Measurements from ENCODE around the gene SLC25A23.

Gene SLC25A23

DNA sequence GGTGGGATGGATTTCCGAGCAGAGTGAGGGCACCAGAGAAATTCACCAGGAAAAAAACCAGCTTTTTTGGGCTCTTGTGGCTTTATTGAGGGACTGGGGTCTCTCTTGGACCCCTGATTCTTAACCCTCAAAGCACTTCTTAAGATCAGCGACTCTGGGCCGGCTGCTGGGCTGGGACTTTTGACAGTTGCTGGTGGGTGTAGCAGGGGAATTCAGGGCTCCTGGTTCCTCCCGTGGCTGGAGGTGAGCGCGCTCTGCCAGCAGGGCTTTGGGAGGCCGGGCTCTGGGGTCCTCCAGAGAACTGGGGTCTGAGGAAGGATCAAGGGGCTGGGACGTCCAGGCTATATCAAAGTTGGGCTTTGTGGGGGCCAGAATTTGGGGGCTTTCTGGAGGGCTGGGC is 7.8 kb upstream of the SLC25A23 start:
- Histone ChIP-seq H3K79me2 (ENCODE audit: insufficient read depth, low read length) (no peaks in the 10 kb centered on the region), H3K9me3 (ENCODE audit: insufficient read depth, low read depth, low read length) (no peaks in the 10 kb centered on the region), H3K4me1 (ENCODE audit: insufficient read depth, low read length, poor library complexity, severe bottlenecking) (no peaks in the 10 kb centered on the region)

DNA sequence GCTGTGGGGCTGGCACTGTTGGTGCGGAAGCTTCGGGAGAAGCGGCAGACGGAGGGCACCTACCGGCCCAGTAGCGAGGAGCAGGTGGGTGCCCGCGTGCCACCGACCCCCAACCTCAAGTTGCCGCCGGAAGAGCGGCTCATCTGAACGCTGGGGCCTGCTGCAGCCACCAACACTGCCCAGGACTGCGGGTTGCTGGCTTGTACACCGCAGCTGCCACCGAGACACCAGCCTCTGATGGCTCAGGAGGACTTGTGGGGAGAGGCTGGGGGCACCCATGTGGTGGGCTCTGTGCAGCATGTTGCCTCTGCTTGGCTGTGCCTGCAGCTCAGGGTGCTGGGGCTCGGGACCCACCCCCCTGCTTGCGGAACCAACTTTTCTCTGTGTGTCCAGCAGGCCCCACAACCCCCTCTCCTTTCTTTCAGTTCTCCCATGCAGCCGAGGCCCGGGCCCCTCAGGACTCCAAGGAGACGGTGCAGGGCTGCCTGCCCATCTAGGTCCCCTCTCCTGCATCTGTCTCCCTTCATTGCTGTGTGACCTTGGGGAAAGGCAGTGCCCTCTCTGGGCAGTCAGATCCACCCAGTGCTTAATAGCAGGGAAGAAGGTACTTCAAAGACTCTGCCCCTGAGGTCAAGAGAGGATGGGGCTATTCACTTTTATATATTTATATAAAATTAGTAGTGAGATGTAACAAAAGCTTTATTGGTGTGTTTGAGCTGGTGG is 7.1 kb upstream of the SLC25A23 start:
- Histone ChIP-seq H3K36me3 (ENCODE audit: insufficient read depth, low read length) (no peaks in the 10 kb centered on the region), H3K9me3 (ENCODE audit: insufficient read depth, low read depth, low read length) (no peaks in the 10 kb centered on the region), H3K27me3 (ENCODE audit: insufficient read depth, low read length, poor library complexity, severe bottlenecking) (no peaks in the 10 kb centered on the region), H4K20me1 (ENCODE audit: insufficient read depth, low read length, poor library complexity, severe bottlenecking) (no peaks in the 10 kb centered on the region), H2AFZ (ENCODE audit: low read length) (no peak overlapping the region), H3K4me1 (ENCODE audit: insufficient read depth, low read length, poor library complexity, severe bottlenecking) (no peaks in the 10 kb centered on the region), H3K79me2 (ENCODE audit: insufficient read depth, low read length) (no peaks in the 10 kb centered on the region), H3F3A (ENCODE audit: low read depth) (no peaks in the 10 kb centered on the region), H3K4me2 (ENCODE audit: low read depth, low read length, poor library complexity, severe bottlenecking) (no peak overlapping the region), H3K4me3 (ENCODE audit: low read length, poor library complexity, severe bottlenecking) (no peak overlapping the region), H3K9me2 (replicated peaks; ENCODE audit: low read depth, low read length) (no peaks in the 10 kb centered on the region), H3K9ac (ENCODE audit: low read depth, low read length, poor library complexity, severe bottlenecking) (no peak overlapping the region)
- no peak for TF ChIP-seq EZH2phosphoT487 (IDR thresholded peaks at IDR 0.05; ENCODE audit: borderline replicate concordance)
- TF ChIP-seq, protein P1, sequence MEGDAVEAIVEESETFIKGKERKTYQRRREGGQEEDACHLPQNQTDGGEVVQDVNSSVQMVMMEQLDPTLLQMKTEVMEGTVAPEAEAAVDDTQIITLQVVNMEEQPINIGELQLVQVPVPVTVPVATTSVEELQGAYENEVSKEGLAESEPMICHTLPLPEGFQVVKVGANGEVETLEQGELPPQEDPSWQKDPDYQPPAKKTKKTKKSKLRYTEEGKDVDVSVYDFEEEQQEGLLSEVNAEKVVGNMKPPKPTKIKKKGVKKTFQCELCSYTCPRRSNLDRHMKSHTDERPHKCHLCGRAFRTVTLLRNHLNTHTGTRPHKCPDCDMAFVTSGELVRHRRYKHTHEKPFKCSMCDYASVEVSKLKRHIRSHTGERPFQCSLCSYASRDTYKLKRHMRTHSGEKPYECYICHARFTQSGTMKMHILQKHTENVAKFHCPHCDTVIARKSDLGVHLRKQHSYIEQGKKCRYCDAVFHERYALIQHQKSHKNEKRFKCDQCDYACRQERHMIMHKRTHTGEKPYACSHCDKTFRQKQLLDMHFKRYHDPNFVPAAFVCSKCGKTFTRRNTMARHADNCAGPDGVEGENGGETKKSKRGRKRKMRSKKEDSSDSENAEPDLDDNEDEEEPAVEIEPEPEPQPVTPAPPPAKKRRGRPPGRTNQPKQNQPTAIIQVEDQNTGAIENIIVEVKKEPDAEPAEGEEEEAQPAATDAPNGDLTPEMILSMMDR (conservative IDR thresholded peaks at IDR 0.05; ENCODE audit: low read length): no peak

More for the DNA sequence above, 7.8 kb upstream of the SLC25A23 start:
- Histone ChIP-seq H2AFZ (ENCODE audit: low read length) (no peak overlapping the region), H3K9ac (ENCODE audit: low read depth, low read length, poor library complexity, severe bottlenecking) (no peak overlapping the region), H3K9me2 (replicated peaks; ENCODE audit: low read depth, low read length) (no peaks in the 10 kb centered on the region), H3K27me3 (ENCODE audit: insufficient read depth, low read length, poor library complexity, severe bottlenecking) (no peaks in the 10 kb centered on the region), H3K4me2 (ENCODE audit: low read depth, low read length, poor library complexity, severe bottlenecking) (no peak overlapping the region), H3F3A (ENCODE audit: low read depth) (no peaks in the 10 kb centered on the region), H3K36me3 (ENCODE audit: insufficient read depth, low read length) (no peaks in the 10 kb centered on the region), H4K20me1 (ENCODE audit: insufficient read depth, low read length, poor library complexity, severe bottlenecking) (no peaks in the 10 kb centered on the region), H3K4me3 (ENCODE audit: low read length, poor library complexity, severe bottlenecking) (no peak overlapping the region)
- TF ChIP-seq, protein P1 (conservative IDR thresholded peaks at IDR 0.05; ENCODE audit: low read length): no peak
- no peak for TF ChIP-seq EZH2phosphoT487 (IDR thresholded peaks at IDR 0.05; ENCODE audit: borderline replicate concordance)

DNA sequence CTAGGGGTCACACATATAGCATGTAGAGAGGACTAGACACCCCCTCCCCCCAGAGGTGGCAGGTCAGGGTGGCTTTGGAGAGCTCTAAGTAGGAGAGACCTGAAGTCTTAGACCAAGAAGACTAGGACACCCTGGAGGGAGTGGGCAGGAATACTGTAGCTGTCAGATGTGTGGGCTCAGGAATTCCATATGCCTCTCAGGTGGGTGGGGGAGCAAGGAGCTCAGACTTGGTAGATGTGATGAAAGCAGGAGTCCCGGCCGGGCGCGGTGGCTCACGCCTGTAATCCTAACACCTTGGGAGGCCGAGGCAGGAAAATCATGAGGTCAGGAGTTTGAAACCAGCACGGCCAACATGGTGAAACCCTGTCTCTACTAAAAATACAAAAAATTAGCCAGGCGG is 6.1 kb upstream of the SLC25A23 start:
- Histone ChIP-seq H3K79me2 (ENCODE audit: insufficient read depth, low read length) (no peaks in the 10 kb centered on the region), H3F3A (ENCODE audit: low read depth) (no peaks in the 10 kb centered on the region), H4K20me1 (ENCODE audit: insufficient read depth, low read length, poor library complexity, severe bottlenecking) (no peaks in the 10 kb centered on the region), H3K9me2 (replicated peaks; ENCODE audit: low read depth, low read length) (no peaks in the 10 kb centered on the region), H3K27me3 (ENCODE audit: insufficient read depth, low read length, poor library complexity, severe bottlenecking) (no peaks in the 10 kb centered on the region), H3K4me1 (ENCODE audit: insufficient read depth, low read length, poor library complexity, severe bottlenecking) (no peaks in the 10 kb centered on the region), H3K9ac (ENCODE audit: low read depth, low read length, poor library complexity, severe bottlenecking) (no peak overlapping the region), H3K36me3 (ENCODE audit: insufficient read depth, low read length) (no peaks in the 10 kb centered on the region), H3K4me2 (ENCODE audit: low read depth, low read length, poor library complexity, severe bottlenecking) (no peak overlapping the region), H3K9me3 (ENCODE audit: insufficient read depth, low read depth, low read length) (no peaks in the 10 kb centered on the region), H2AFZ (ENCODE audit: low read length) (no peak overlapping the region), H3K4me3 (ENCODE audit: low read length, poor library complexity, severe bottlenecking) (no peak overlapping the region)
- TF ChIP-seq, protein P1 (conservative IDR thresholded peaks at IDR 0.05; ENCODE audit: low read length): no peak
- TF ChIP-seq EZH2phosphoT487 (IDR thresholded peaks at IDR 0.05; ENCODE audit: borderline replicate concordance): no peak
